ENCODE results near the gene KLF15. TPM values are rescaled to one million over a fixed set of nuclear protein-coding genes. Genes with fewer than 3 reads are reported as not detected.

The KLF15 gene
- total RNA-seq, 1 donor from 2014 or later, result 5.9 TPM

- DNase-seq, result no peak
These were observed 3.0 kb upstream of the KLF15 start for GRCh38 chr3:126360046-126360713.

- no peak for DNase-seq
These were observed 1.6 kb upstream of the KLF15 start for GRCh38 chr3:126358816-126359181.

DNA sequence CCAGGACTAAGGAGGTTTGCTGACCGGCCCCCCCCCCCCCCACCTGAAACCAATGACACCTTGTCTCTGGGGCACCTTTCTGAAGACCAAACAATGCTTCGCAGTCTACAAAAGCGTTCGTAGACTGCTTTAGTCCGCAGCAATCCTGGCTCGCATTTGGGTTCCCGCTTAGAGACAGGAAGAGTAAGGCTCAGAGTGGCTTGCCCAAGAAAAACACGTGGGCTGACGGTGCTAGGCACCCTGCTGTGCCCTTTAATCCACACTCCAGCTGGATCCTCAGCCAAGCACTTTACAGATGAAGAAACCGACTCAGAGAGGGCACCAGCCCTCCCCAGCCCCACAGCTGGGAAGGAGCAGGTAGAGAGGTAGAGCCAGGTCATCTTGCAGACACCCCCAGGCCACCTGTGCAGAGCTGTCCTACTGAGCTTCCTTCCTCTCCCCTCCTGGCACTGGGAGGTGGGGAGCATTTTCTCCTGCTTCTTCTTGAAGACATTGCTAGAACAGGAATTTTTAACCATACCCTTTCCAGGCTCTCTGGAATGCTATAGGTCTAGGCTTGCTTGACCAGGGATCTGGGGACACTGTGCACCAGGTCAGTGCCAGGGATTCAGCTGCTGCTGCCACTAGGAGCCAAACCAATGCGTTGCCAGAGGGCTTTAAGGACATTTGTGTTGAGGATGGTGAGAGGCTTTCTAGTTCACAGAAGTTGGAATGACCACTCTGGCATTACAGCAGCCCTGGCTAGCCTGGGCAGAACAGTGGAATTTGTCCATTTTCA is 1.0 kb upstream of the KLF15 start:
- no peak for DNase-seq

DNA sequence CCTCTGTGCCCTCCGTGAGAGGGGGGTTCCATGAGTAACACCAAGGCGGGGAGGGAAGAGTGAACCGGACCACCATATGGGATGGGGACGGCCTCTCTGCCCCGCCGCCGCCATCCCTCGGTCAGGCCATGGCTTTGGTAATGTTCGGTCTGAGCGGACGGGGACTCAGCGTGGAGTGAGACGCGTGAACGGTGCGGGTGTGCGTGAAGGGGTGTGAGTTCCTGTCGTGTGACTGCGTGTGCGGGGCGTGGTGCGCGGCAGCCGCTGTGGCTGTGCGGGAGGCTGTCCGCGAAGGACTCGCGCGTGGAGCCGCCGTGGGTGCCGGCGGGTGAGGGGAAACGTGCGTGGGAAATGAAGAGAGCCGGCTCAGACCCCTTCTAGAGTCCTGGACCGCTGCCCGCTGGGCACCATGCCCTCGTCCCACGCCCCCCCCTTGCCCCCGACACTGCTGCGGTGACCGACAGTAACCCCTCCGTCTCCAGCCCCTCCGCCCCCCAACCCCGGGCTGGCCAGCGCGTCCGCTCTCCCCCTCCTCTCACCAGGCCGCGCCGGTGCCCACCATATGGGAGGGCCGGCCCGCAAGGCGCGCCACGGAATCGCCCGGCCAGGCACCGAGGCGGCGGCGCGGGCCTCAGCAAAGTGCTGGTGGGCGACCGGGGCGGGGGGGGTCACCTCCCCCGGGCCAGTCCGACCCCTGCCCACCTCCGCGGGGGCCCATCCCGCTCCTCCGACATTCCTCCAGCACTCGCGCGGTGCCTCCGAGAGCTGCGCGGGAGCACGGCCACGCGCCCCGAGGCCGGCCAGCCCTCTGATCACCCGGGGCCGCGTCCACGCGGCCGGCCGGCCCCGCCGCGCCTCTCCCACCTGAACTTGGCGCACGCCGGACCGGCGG is 589 bp downstream of the KLF15 start:
- no peak for DNase-seq

- DNase-seq, result peak; percentile 56
These were observed 1.3 kb downstream of the KLF15 start for GRCh38 chr3:126355777-126356372.

DNA sequence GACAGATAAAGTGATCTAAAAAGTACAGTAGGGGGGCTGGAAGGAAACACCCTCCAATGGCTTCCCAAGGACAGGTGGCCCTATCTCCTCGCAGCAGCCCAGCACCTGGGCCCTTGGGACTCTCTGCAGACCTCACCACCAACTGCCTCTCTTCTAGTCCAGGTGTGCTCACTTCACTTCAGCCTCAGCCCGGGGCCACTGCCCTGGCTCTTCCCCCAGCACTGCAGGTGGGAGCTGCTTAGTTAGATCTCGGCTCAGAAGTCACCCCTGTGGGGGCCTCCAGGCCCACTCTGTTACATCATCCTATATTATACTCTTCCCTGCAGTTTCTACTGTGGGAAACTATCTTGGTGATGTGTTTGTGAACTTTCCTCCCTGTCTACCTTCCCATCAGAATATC is 2.0 kb downstream of the KLF15 start:
- no peak for DNase-seq

DNA sequence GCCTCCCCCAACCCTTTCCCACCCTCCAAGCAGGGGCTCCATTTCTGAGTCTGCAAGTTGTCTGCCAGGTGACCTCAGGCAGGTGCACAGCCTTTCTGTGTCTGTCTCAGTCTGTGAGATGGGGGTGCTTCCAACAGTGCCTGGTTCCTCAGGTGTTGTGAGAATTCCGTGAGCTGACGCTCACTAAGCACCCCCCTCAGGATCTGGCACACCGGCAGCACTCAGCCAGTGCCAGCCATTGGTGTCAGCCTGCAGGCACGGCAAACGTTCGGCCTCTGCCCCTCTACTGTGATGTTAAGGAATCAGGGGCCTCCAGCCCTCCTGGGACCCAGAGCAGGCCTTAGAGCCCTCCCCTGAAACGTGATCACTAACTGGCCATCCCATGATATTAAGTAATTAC is 2.4 kb downstream of the KLF15 start:
- DNase-seq, result no peak

DNA sequence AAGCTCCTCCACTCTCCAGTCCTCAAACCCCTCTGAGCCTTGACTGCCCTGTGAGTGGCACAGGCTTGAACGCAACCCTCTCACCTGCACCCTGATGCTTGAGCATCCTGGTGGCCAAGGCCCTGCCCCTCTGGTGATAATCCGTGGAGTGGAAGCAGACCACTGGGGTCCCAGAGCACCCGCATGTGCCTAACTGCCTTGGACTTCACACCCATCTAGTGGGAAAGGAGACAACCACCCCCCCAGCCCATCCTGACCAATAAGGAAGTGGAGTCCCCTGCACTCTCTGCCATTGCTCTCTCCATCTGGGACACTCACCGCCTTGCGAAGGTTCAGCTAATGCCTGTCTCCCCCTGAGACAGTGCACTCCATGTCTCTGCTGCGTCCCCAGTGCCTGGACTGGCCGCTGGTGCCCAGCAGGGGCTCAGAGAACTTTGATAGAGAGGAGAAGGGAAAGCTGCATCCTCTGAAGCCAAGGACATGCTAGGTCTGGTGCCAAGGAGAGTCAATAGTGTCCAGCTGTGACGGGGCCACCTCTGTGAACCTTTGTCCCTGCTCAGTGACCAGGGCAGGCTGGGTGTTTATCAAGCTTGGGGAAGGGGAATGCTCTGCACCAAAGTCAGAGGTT is 3.4 kb downstream of the KLF15 start:
- DNase-seq, result no peak

- no peak for DNase-seq
These were observed 4.4 kb downstream of the KLF15 start for GRCh38 chr3:126352476-126353454.

DNA sequence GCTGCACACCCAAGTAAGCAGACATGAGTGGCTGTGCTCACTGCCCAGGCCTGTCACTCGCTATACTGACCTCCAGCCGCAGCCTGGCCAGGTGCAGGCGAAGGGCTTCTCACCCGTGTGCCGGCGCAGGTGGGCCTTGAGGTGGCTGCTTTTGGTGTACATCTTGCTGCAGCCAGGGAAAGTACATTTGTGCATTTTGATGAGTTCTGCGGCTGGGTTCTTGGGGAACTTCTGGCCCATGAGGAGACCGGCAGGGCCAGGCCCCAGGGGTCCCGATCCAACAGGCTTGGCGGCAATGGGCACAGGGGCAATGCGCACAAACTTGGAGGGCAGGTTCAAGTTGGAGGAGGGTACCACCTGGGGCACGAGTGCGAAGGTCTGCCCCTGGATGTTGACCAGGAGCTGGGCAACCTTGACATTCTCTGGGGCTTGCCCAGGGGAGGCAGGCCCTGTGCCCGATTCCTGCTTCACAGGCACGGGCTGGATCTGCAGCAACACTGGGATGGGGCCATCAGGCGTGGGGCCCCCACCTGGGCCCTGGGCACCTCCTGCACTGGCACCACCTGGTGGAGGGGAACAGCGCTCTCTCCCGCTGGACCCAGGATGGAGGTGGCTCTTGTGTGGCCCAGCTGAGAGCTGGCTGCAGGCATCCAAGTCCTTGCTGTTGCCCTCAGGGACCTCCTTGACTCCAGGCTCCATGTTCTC is 5.3 kb downstream of the KLF15 start:
- DNase-seq, result no peak

DNA sequence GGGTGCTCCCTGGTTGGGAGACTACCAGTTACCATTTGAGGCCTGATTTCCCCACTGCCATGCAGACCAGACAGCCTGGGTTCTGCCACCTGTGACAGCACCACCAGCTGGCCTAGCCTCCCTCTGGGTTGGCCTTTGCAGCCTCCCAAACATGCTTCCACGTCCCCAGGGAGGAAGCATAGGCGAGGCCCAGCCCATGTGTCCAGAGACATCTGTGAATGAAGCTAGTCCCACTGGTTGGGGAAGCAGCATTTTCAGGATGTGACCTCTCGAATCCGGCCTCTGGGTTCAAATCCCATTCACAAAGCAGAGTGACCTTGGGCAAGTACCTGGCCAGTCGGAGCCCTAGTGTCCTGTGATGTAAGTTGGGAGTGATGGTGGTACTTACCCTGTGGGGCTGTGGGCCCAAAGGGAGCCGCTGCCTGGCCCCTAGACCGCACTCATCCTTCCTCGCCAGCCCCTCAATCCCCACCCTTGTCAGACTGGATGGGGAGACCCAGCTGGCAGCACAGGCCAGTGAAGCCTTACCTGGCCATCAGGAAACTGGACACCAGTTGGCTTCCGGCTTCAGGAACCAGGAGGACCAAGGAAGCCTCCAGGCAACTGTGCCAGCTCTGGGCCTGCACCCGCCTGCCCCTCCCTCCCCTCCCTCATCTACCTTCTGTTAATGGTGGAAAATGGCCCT is 6.0 kb downstream of the KLF15 start:
- DNase-seq, result no peak

DNA sequence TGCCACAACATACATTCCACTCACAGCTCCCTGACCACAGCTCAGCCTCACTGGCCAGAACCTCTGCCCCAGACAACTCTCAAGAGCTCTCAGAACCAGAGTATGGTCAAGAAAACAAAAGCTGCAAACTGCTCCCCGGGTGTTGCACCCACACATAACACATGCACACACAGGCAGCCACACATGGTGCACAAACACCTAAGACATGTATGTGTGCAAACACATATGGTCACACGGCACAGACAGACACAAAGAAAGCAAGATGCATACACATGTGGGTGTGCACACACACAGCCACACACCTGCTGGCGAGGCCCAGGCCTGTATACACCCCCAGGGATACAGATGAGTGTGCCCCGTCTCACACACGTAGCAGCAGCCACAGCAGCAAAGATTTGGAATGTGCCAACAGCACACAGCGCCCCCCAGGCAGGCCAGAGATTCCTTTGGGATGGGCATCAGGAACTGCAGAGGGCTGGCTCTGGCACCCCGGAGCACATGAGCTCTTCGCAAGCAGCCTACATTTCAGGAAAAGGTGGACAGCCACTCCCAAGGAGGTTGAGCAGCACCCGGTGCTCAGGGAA is 6.6 kb downstream of the KLF15 start:
- no peak for DNase-seq

DNA sequence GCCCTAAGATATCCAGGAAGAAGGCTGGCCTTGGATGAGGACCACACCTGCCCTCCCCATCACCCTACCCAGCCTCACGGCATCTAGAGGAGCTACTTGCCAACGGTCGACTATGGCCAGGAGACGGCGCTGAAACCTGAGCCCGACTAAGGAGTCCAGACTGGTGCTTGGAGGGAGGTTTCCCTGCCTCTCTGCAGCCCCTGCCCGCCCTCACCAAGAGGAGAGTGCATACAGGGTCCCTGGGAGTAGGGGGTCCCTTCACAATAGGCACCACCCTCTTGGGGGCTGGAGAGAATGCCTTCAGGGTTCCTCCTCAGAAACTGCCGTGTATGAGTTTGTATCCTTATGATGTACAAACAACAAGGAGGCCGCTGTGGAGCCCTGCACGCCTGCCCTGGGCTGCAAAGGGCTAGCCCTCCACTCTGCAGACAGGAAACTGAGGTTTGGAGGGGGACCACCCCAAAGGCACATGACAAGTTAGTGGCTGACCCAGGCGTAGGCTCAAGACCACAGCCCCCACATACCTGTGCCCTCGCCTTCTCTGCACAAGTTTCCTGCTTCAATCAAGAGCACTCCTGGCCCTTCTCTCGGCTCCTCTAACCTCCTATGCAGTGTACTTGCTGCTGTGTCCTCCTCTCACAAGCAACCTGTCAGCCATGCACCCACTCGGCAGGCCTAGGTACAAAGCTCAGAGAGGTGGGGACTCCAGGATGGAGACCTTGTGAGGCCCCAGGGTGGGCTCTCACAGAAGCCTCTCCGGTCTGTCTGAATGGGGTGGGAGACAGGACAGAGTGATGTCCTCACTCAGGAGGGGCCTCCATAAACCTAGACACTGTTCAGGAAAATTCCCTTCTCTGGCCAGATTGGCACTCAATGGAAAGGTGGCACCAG is 7.4 kb downstream of the KLF15 start:
- DNase-seq, result no peak

GRCh38 chr3:126349071-126349470 is 8.1 kb downstream of the KLF15 start:
- no peak for DNase-seq

DNA sequence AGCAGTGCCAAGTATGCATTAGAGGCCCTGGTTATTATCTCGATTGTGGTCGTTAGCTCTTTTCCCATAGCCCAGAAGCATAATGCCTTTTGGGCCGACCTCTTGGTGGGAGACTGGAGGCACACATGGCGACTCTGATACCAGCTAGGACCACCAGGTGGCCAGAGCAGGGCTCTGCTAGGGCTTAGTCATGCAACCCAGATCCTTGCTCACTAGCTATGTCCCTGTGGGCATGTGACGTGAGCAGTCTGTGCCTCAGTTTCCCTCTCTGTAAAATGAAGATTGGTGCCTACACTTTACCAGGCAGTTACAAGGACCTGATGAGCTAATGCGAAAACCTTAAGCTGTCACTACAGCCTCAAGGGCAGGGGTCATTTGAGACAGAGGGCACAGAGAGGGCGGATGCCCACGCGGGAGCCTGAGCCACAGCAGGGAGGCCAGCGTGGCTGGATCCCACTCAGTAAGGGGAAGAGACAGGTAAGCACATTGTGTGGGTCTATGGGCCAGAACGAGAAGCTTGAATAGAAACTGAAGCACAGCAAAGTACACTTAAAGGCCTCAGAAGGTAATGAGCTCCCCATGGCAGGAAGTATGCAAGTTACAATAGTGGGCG is 8.8 kb downstream of the KLF15 start:
- DNase-seq, result no peak

- DNase-seq, result no peak
These were observed 9.6 kb downstream of the KLF15 start for GRCh38 chr3:126347543-126348161.

DNA sequence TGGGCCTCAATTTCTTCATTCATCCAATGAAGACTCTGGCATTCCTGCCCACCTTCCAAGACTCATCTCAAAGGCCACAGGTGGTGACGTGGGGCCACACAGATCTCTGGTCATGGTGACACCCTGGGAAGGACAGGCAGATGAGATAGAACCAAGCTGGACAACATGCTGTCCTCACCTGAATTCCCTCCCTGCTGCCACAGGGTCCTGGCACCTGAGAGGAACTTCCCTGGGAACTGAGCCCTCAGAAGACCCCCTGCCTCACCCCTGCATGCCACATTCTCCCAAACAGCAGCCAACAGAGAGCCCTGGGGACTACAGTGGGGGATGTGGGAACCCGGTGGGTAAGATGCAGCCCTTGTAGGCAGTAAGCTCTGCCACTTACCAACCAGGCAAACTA is 10.7 kb downstream of the KLF15 start:
- no peak for DNase-seq

Measured in skin of body (tissue), 2 donors.